Ecto neural progenitor cell (in vitro differentiated cells): ENCODE results near the gene PGA3.
"Not testable (repeated sequence)": the region's sequence is repeated elsewhere in the genome, so short reads cannot be mapped to it uniquely, and the experiment has no call there.

Experiments
- DNase-seq: peaks from one replicate; pipeline ENCODE4 v3.0.0-alpha.2; 2018; ENCODE audit warnings: low spot score

PGA3 gene

DNA sequence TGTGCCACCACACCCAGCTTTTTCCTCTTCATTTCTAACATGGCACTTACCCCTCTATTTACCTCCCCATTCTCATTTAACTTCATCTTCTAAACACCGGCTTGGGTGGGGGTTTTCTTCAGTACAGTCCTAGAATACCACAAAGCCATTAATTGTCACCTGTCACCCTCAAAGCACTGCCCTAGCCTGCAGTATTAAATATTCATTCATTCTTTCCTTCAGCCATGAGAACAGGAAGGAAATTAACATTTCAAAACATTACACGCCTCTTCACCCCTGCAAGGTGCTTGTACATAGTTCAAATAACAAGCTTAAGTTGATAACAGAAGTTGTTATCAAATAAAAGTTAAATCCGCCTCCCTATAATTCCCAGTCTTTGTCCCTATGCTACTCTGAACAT lies 31.4 kb upstream of the PGA3 start:
- DNase-seq = no peak

- no peak for DNase-seq
Measured at GRCh38 chr11:61172356-61172755, 31.0 kb upstream of the PGA3 start.

DNA sequence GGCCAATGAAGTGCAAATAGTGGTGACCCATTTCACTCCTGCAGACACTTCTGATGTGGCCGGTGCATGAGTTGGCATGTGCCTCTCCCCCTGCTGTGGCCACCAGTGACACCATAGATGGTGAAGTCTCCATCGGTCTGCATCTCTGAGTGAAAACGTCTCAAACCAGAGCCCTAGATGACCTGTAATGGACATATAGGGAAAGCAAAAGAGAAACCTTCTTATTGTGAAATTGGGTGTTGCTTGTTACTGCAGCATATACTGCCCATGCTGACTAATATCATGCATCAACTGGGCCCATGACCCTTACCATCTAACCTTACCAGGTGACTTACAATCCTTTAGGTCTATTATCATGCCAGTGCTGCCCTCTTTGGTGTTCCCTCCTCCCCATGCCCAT lies 30.4 kb upstream of the PGA3 start:
- DNase-seq = no peak

DNA sequence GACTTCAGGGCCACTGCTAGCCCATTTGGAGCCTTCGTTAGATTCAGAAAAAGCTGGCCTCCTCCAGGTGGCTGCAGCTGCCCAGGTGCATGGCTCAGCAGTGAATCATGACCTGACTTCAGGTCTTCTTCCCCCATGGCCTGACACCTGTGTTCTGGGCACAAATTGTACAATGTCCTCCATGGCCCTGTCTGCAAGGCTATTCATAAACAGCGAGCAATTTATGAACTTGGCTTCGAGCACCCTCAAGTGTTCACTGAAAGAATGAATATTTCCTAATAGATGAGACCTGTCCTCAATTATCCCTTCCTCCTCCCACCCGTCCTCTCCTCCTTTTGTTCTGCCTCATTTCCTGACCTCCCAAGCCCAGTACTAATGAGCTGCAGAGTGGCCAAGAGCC lies 29.9 kb upstream of the PGA3 start:
- DNase-seq = no peak

DNA sequence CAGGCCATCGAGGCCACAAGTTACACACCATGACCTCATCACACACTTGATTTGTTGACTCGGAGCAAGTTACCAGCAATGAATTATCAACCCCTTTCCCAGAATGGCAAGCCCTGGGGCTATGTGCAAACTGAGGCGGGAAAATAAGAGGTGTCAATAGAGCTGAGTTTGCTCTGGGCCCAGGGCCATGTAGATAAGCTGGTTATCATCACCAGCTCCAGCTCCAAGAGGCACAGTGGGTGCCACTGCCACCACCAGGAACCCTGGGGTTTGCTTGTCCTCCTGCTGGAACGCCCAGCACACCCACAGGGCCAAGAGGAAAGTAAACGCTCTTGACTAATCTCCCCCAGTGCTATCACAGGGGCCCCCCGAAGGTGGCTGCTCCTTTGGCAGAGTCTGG lies 29.0 kb upstream of the PGA3 start:
- DNase-seq = no peak

GRCh38 chr11:61174949-61175348 lies 28.4 kb upstream of the PGA3 start:
- no peak for DNase-seq

GRCh38 chr11:61176446-61176845 lies 26.9 kb upstream of the PGA3 start:
- DNase-seq = no peak

DNA sequence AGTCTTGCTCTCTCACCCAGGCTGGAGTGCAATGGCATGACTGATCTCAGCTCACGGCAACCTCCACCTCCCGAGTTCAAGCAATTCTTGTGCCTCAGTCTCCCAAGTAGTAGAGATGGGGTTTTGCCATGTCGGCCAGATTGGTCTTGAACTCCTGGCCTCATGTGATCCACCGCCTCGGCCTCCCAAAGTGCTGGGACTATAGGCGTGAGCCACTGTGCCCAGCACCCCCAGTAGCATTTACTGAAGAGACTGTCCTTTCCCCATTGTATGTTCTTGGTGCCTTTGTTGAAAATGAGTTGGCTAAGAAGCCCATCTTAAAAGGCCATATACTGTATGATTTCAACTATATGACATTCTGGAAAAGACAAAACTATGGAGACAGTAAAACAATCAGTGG lies 23.1 kb upstream of the PGA3 start:
- not testable (repeated sequence) for DNase-seq

DNA sequence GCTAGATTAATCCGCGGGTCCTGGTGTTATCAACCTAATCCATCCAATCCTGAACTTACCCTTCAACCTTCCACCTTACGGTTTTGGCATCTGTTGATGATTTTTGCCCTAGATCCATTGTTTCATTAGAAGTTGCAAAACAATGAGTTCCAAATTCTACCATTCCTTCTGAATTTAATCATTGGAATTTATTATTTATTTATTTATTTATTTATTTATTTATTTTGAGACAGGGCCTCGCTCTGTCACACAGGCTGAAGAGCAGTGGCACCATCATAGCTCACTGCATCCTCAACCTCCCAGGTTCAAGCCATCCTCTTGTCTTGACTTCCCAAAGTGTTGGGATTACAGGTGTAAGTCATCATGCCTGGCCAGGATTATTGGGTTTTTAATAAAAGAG lies 21.8 kb upstream of the PGA3 start:
- DNase-seq = no peak

DNA sequence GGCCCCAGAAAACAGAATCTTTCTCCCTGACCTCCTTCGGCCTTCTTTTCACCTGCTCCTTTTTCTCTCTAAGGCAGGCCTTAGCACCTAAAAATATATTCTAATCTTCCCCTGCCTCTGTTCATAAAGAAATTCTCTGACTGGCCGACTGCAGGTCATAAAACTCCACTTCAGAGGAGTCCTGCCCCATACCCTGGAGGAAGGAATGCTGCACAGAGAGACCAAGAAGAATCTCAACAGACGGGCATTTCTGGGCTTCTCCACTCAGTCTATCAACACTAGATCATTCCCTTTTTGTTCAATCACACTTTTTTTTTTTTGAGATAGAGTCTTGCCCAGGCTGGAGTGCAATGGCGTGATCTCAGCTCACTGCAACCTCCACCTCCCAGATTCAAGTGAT lies 19.7 kb upstream of the PGA3 start:
- no peak for DNase-seq

DNA sequence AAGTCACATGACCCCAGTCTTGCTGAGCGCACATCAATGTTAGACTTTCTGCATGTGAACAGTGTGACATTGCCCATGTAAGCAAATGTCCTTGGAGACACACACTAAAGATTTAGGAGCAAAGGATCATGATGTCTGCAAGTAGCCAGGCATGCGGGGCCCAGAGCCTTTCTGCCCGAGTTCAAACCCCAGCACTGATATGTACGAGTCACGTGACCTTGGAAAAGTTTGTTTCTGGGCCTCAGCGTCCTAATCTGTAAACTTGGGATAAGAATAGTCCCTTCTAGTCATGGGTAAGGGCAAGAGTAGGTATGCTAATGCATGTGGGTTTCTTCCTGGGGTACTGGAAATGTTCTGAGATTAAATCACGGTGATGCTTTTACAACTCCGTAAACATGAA lies 16.8 kb upstream of the PGA3 start:
- no peak for DNase-seq

- peak; percentile 82 for DNase-seq
Measured at GRCh38 chr11:61187505-61188130, 15.7 kb upstream of the PGA3 start.

- no peak for DNase-seq
Measured at GRCh38 chr11:61189933-61190332, 13.4 kb upstream of the PGA3 start.

- DNase-seq = no peak
Measured at GRCh38 chr11:61193596-61193995, 9.7 kb upstream of the PGA3 start.

DNA sequence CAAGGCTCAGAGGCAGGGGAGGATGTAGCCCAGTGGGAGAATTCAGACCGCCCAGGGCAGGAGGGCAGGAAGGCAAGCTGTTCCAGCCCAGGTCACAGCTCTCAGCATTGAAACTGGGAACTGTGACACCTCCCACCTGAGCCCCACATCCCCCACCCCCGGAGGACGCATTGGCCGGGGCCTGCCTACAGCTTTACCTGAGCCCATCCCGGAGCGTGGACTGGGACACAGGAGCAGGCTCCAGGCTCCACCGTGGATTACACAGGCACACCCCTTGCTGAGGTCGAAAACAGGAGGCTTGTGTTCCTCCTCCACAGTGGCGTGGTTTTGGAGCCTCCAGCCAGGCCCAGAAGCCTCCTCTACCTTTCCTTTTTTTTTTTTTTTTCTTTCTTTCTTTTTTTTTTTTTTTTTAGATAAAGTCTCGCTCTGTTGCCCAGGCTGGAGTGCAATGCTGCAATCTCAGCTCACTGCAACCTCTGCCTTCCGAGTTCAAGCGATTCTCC lies 9.1 kb upstream of the PGA3 start:
- no peak for DNase-seq

GRCh38 chr11:61194981-61195695 lies 8.2 kb upstream of the PGA3 start:
- DNase-seq = no peak

GRCh38 chr11:61195719-61196118 lies 7.6 kb upstream of the PGA3 start:
- no peak for DNase-seq

GRCh38 chr11:61198361-61198760 lies 5.0 kb upstream of the PGA3 start:
- DNase-seq = no peak

- DNase-seq = no peak
Measured at GRCh38 chr11:61198948-61199523, 4.3 kb upstream of the PGA3 start.

GRCh38 chr11:61201476-61201875 lies 1.8 kb upstream of the PGA3 start:
- DNase-seq = no peak

- DNase-seq = not testable (repeated sequence)
Measured at GRCh38 chr11:61203873-61204272, 558 bp downstream of the PGA3 start.

- not testable (repeated sequence) for DNase-seq
Measured at GRCh38 chr11:61204502-61205059, 1.3 kb downstream of the PGA3 start.

DNA sequence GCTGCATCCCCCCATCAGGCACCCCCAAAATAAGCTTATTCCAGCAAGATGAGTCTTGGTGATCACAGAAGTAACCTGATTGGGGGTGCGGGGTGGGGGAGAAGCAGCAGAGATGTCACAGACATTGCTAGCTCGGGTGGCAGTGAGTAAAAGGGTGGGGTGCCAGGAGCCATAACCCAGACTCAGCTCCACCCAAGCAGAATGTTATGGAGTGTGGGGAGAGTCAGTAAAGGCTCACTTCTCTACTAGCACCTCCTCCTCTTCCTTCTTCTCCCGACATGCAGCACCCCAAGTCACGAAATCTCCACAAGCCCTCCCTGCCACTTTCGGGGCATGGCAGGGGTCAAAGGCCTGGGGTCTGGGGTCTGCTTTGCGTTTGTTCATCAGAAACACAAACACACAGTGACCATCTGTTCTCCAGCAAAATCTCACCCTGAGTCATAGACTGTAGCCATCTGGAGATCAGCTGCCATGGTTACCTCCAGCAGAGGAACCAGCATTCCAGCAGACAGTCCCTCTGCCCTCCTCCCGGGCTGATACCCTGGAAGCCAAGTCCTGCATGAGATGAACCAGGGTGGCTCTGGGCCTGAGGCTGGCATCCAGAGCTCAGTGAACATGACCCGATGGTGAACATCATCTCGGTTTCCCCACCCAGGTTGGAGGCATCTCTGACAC lies 4.5 kb downstream of the PGA3 start:
- DNase-seq = not testable (repeated sequence)
